ENCODE data around the gene ZNF512.

DNA sequence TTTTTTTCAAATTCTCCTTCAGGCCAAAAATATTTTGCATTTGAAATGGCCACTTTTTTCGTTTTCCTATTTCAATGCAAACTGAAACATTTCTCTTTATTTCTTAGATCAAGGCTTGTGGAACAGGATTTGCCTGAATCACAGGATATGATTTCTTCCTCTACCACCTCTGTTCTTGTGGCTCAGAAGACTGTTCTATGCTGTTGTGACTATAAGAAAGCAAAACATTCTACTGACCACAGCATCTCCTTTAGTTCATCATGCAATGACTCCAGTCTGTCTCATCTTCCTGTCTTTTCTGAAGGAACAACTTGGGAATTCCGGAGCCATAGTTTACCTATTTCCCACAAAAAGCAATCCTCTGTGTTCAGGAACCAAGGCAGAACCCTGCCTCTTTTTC is 16.2 kb upstream of the ZNF512 start:
- TF ChIP-seq, protein P1, sequence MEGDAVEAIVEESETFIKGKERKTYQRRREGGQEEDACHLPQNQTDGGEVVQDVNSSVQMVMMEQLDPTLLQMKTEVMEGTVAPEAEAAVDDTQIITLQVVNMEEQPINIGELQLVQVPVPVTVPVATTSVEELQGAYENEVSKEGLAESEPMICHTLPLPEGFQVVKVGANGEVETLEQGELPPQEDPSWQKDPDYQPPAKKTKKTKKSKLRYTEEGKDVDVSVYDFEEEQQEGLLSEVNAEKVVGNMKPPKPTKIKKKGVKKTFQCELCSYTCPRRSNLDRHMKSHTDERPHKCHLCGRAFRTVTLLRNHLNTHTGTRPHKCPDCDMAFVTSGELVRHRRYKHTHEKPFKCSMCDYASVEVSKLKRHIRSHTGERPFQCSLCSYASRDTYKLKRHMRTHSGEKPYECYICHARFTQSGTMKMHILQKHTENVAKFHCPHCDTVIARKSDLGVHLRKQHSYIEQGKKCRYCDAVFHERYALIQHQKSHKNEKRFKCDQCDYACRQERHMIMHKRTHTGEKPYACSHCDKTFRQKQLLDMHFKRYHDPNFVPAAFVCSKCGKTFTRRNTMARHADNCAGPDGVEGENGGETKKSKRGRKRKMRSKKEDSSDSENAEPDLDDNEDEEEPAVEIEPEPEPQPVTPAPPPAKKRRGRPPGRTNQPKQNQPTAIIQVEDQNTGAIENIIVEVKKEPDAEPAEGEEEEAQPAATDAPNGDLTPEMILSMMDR (IDR thresholded peaks at IDR 0.05), result no peak
- TF ChIP-seq POLR2AphosphoS5 (IDR thresholded peaks at IDR 0.05) (no peak), POLR2A (IDR thresholded peaks at IDR 0.05) (no peak), EP300 (IDR thresholded peaks at IDR 0.05; ENCODE audit: low read depth) (no peak)
